Heart right ventricle (tissue), 16 donors: ENCODE measurements around the gene TGFB2. TPM values are rescaled to one million over a fixed set of nuclear protein-coding genes. Genes with fewer than 3 reads are reported as not detected.

ENCODE experiments used
- ATAC-seq, 8 donors: fragments of 200-7000 bp; cut with Tn5 transposase; one replicate each; pipeline ENCODE4 v1.9.1; 2020; ENCODE audit warnings: mild to moderate bottlenecking in 8 of 8, moderate library complexity in 8 of 8, moderate number of reproducible peaks in 1 of 8
- DNase-seq, 2 donors: peaks; one replicate each; pipeline ENCODE4 v3.0.0-alpha.2; 2020
- H3K27ac ChIP-seq, 10 donors: fragments of 200-600 bp; sonication (generic) in 2 of 10; one replicate each; pipeline versions ENCODE4 v1.5.0 to v1.8.0; 2020 to 2022; ENCODE audit warnings: mild to moderate bottlenecking in 3 of 10
- H3K27me3 ChIP-seq, 7 donors: fragments of 200-600 bp; one replicate each; pipeline ENCODE4 v1.8.0; 2021 to 2022; ENCODE audit warnings: mild to moderate bottlenecking in 2 of 7
- H3K36me3 ChIP-seq, 9 donors: fragments of 200-600 bp; sonication (generic) in 1 of 9; one replicate each; pipeline versions ENCODE4 v1.5.0 to v1.8.0; 2020 to 2022; ENCODE audit warnings: mild to moderate bottlenecking in 2 of 9
- H3K4me1 ChIP-seq, 9 donors: fragments of 200-600 bp; sonication (generic) in 1 of 9; one replicate each; pipeline versions ENCODE4 v1.5.0 to v1.8.0; 2020 to 2022; ENCODE audit warnings: mild to moderate bottlenecking in 4 of 9
- H3K4me3 ChIP-seq, 10 donors: fragments of 200-600 bp; sonication (generic) in 2 of 10; one replicate each; pipeline versions ENCODE4 v1.5.0 to v1.8.0; 2020 to 2022; ENCODE audit warnings: mild to moderate bottlenecking in 7 of 10, moderate library complexity in 2 of 10
- H3K9me3 ChIP-seq, 11 donors: fragments of 200-600 bp in 10 of 11; sonication (generic) in 2 of 11; one replicate each; pipeline versions ENCODE4 v1.5.0 to v1.8.0; 2013 to 2022; ENCODE audit warnings: mild to moderate bottlenecking in 2 of 11, control low read depth in 1 of 11, moderate library complexity in 1 of 11
- CTCF ChIP-seq, 9 donors: fragments of 200-600 bp; sonication (generic) in 2 of 9; IDR thresholded peaks; one replicate each; pipeline versions ENCODE4 v1.5.0 to v1.8.0; 2021 to 2022; ENCODE audit warnings: antibody characterized with exemption in 9 of 9, mild to moderate bottlenecking in 5 of 9, moderate library complexity in 1 of 9
- WGBS, 2 donors: extraction: QIAGEN DNeasy Blood & Tissue Kit; methylation state at CpG; one replicate each; pipeline ENCODE4 v1.1.7; 2013; ENCODE audit warnings: inconsistent platforms in 1 of 2; 5-methylcytosine and 5-hydroxymethylcytosine counted together
- intact Hi-C, 10 donors: fragments of 100-400 bp; cut with DNase I; formaldehyde crosslinking; loops; one replicate each; pipeline versions ENCODE4 v1.11.1 to v1.14.2; 2022
- polyA plus RNA-seq, 2 donors: library from polyadenylated mRNA; stranded (reverse); fragments of 200-250 nt; gene quantifications; one replicate each; pipeline ENCODE4 v1.2.3, GENCODE V29; 2013
- total RNA-seq, 10 donors: library from RNA; stranded (reverse); fragmentation: NEBNext Ultra II Directional in 3 of 10; extraction: Animal tissue kit (Norgen Biotek cat#: 25700) in 3 of 10; gene quantifications; one replicate each; pipeline versions ENCODE4 v1.2.1 to v1.2.4, GENCODE V29; 2021 to 2023
- donor health status: Arrhythmogenic right ventricular cardiomyopathy.
- donor health status: ischemic (EF 13 %, LVEDD 7.1; RV severe dilation, severe dysfunction).
- donor health status: healthy with polysubstance abuse.
- donor health status: DM: no; HTN: yes; CAD: no.
- donor health status: DM: no; HTN: no; CAD: no.
- donor health status: ischemic (EF 25% LVEDD 6.9; RV normal size, moderate dysfunction).
- donor health status: ischemic (EF 25% LVEDD 5.7; RV mildly dilated, moderate dysfunction).
- donor health status: healthy.
- donor health status: DM: yes; HTN: yes; CAD: no.
- donor health status: Ischemic cardiomyopathy.
- donor health status: ischemic (EF 35%, LVEDD 5.7; RV mildly dilated, moderate dysfunction).
- donor health status: nonischemic (EF 11% LVEDD 7.7; RV severe dilation, severe dysfunction).
- donor health status: DM: yes; HTN: yes; CAD: no.
- donor health status: PGD.
- donor health status: ischemic (EF 29% LVEDD 5.4; RV normal size, mild dysfunction).
- donor health status: nonischemic (EF 23%, LVEDD 6.1; RV moderate dilation, normal function).

The TGFB2 gene
- total and polyA plus RNA-seq, 12 donors, result 0.51 to 63.3 (median 4.8) TPM

- Histone ChIP-seq H3K27ac (no peak overlapping the region), H3K4me1 (peaks cover 0 to 28% (median 4%) of the 10 kb centered on the region in 9 donors), H3K4me3 (no peak overlapping the region), H3K27me3 (no peaks in the 10 kb centered on the region), H3K36me3 (peaks cover 0 to 2% (median 0%) of the 10 kb centered on the region in 9 donors), H3K9me3 (peaks cover 0 to 7% (median 0%) of the 10 kb centered on the region in 11 donors)
- DNase-seq, result no peak
- WGBS, 2 donors, result 92 to 94% methylated on average over 7 of the region's 7 CpGs
- ATAC-seq, result no peak
- intact Hi-C loops, result no loop called here
- no peak for TF ChIP-seq CTCF (IDR thresholded peaks at IDR 0.05)
Observed at GRCh38 chr1:218412171-218412570, 67.0 kb downstream of the TGFB2 start.

GRCh38 chr1:218413179-218413578 lies 68.0 kb downstream of the TGFB2 start:
- Histone ChIP-seq H3K27me3 (no peaks in the 10 kb centered on the region), H3K27ac (no peak overlapping the region), H3K36me3 (peaks cover 0 to 2% (median 0%) of the 10 kb centered on the region in 9 donors), H3K4me1 (peaks cover 0 to 18% (median 4%) of the 10 kb centered on the region in 9 donors), H3K9me3 (peaks cover 0 to 18% (median 0%) of the 10 kb centered on the region in 11 donors), H3K4me3 (no peak overlapping the region)
- no peak for TF ChIP-seq CTCF (IDR thresholded peaks at IDR 0.05)
- WGBS, 2 donors, result 94 to 97% methylated on average over 10 of the region's 10 CpGs
- intact Hi-C loops, result no loop called here
- no peak for DNase-seq
- no peak for ATAC-seq

GRCh38 chr1:218414060-218414728 lies 69.1 kb downstream of the TGFB2 start:
- WGBS, 2 donors, result 89 to 95% methylated on average over 6 of the region's 6 CpGs
- Histone ChIP-seq H3K4me1 (peaks cover 0 to 8% (median 4%) of the 10 kb centered on the region in 9 donors), H3K27me3 (no peaks in the 10 kb centered on the region), H3K9me3 (peaks cover 0 to 20% (median 0%) of the 10 kb centered on the region in 11 donors), H3K36me3 (peaks cover 0 to 2% (median 0%) of the 10 kb centered on the region in 9 donors), H3K4me3 (no peak overlapping the region), H3K27ac (no peak overlapping the region)
- no peak for DNase-seq
- TF ChIP-seq CTCF (IDR thresholded peaks at IDR 0.05), result no peak
- ATAC-seq, result no peak
- intact Hi-C loops, result no loop called here

- intact Hi-C loops, result no loop called here
- Histone ChIP-seq H3K4me1 (no peaks in the 10 kb centered on the region), H3K27ac (no peak overlapping the region), H3K4me3 (no peak overlapping the region), H3K27me3 (no peaks in the 10 kb centered on the region), H3K9me3 (peaks cover 0 to 20% (median 0%) of the 10 kb centered on the region in 11 donors), H3K36me3 (peaks cover 0 to 2% (median 0%) of the 10 kb centered on the region in 9 donors)
- TF ChIP-seq CTCF (IDR thresholded peaks at IDR 0.05), result no peak
- ATAC-seq (no peak), DNase-seq (no peak)
- WGBS, 2 donors, result 96 to 100% methylated on average over 1 of the region's 1 CpG
Observed at GRCh38 chr1:218415726-218416125, 70.6 kb downstream of the TGFB2 start.
